ENCODE results near the gene CLDN14.

The CLDN14 gene, protein sequence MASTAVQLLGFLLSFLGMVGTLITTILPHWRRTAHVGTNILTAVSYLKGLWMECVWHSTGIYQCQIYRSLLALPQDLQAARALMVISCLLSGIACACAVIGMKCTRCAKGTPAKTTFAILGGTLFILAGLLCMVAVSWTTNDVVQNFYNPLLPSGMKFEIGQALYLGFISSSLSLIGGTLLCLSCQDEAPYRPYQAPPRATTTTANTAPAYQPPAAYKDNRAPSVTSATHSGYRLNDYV

DNA sequence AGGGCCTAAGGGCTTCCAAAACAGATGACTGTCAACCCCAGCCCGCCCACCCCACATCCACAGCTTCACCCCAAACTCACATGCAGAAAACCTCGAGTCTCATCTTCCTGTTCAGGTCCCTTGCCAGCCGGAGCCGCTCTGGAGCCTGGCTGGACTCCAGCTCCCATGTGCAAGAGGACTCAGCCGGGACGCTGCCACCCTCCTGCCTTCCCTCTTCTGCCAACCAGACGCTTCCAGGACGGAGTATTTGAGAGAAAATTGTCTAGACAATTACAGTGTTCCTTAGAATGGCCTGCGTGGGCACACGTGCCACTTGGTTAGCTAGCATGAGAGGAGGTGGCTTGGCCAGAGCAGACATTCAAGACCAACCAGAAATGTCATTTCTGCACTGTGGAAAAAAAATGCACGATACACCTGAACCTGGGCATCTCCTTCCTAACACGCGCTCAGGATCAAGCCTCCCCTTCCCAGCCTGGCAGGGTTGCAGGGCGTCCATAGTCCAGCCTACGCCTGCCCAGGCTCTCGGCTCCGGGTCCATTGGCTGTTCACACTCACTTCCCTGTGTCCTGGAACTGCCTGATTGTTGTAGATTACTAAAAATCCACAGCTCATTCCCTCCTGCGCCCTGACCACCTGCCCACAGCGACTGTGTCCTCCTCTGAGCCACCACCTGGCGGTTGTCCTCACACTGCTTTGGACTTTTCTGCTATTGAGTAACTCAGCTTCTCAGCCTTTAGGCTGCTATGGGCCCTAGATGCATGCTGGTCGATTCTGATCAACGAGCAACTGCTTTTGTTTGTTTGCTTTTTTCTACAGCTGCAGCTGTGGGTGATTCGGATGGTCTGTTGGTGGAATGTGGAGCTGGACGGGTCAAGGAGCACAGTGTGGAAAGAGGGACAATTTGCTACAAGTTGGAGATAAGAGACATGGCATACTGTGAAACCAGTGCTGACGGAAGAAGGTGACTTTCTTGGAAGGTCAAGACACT is at the start of gene CLDN14:
Gene CLDN14, minus strand, starts transcription at position 708 of the 988 bp plus-strand sequence. CDS start 18,427 bp downstream, outside the sequence.
- no peak for DNase-seq

DNA sequence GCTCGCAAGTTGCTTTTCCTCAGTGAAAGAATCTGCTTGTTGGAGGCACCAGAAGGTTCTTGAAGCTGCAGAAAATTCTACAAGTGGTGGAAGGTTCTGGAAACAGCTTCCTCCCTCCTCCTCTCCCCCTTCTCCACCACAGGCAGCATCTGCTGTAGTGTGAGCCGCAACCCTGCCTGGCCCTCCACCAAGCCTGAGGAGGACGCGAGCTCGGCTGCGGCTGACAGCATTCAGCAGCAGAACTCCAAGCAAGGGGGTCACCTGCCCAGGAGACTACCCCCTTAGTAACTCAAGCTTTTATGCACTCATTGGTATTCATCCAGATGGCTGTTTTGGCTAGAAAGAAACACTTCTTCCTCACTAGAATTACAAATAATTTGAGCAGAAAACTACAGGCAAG is 48.8 kb upstream of the CLDN14 start:
- DNase-seq = no peak

DNA sequence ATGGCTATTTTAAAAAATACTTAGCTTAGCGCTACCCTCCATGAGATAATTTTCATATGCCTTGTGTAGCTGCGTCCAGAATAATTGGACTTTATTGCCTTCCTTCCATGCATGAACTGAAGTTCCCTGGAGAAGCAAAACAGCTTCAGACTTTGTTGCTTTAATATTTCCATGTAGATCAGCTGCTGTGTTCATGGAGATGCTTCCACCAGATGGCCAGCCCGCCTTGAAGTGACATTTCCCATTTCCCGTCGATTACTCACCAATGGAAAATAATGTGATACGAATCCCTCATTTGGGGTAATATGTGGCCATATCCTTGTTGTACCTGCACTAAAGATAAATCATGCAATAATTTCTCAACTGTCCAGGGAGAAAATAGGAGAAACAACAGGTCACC is 47.4 kb upstream of the CLDN14 start:
- no peak for DNase-seq

DNA sequence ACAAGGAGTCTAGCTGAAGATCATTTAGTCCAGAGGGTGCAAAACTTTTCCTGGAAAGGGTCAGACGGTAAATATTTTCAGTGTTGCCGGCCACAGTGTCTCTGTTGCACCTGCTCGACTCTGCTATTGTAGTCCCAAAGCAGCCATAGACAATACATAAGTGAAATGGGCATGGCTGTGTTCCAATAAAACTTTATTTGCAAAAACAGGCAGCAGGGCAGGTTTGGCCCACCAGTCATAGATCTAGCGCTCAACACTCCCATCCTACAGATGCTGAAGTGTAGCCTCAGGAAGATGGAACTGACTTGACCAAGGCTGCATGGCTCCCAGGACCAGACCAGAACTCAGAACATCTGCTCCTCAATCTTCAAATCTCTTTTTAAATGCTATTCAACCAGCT is 46.2 kb upstream of the CLDN14 start:
- no peak for DNase-seq

DNA sequence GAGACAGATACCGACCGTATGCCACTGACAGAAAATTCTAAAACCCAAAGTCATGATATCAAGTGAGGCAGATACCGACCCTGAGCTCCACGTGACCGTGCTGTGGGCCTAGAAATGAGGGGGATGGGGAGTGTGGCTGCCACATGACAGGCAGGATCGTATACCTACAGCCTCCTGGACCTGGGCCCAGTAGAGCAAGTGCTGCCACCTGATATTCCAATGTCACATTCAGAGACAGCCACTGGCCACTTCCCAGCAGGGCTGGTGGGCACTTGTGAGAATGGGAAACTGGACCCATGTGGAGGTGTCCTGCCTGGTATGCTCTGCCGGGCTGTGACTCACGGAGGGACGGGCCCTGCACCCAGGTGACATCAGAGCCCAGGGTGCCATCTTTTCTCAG is 44.6 kb upstream of the CLDN14 start:
- no peak for DNase-seq

DNA sequence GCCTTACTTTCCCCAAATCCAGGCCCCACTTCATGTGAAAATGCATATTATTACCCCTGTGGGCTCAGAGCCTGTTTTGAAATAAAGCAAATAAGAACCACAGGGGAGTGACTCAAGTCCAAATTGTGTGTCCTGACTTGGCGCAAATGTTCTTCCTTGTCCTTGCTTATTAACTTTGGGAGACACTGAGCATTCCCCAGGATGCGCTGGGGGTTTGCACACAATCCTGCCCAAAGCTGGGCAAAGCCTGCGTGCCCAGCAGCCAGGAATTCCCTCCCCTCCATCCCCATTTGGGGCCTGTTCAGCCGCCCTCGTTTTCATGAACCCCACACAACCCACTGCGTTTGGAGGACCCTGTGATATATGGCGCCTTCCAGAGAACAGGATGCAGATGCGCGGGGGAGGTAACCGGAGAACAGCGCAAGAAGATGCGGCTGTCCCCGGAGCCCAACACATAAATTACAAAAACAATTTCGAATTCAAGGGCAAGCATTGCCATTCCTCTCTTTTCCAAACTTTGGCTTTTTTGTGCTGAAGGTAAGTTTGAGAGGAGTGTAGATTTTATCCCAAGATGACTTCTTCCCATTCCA is 42.4 kb upstream of the CLDN14 start:
- no peak for DNase-seq

DNA sequence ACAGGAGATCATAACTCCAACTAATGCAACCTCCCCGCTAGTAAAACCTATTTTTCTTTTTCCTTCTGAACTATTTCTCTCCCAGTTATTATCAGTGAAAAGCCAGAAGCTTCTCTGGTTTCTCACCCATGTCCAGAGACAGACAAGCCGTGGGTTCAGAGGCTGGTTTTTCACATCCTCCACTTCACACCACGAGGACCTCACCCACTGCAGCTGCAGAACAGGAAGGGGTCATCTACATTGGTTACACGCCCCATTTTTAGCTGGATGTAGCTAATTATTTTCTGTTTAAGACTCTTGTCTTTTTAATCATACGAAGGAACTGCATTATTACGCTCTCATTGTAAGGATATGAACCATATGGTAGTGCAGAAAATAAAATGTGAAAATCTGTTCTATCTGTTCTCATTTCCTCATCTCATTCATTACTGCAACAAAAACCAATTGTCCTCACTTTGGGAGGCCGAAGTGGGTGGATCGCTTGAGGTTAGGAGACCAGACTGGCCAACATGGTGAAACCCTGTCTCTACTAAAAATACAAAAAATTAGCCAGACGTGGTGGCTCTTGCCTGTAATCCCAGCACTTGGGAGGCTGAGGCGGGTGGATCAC is 39.1 kb upstream of the CLDN14 start:
- no peak for DNase-seq

DNA sequence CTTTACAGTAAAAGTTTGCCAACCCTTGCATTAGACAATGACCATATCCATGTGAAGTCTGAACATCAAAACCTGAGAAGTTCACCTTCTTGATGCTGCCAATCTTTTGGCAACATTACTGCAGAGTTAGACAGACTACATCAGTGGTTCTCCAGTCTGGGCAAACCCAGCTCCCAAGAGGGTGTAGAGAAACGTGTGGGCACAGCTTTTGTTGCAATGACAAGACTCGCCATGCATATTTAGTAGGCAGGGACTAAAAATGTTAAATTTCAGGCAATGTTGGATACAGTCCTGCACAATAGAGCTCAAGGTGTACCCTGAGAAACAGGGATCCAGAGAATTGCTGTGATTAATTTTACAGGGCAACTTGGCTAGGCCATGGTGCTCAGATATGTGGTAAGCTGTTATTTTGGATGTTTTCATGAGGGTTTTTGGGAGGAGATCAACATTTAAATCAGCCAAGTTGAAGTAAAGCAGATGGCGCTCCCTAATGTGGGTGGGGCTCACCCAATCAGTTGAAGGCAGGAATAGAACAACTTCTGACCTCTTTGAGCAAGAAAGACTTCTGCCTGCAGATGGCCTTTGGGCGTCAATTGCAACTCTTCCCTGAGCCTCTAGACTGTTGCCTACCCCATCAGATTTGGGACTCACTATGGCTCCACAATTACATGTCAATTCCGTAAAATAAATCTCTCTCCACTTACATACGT is 37.6 kb upstream of the CLDN14 start:
- no peak for DNase-seq

DNA sequence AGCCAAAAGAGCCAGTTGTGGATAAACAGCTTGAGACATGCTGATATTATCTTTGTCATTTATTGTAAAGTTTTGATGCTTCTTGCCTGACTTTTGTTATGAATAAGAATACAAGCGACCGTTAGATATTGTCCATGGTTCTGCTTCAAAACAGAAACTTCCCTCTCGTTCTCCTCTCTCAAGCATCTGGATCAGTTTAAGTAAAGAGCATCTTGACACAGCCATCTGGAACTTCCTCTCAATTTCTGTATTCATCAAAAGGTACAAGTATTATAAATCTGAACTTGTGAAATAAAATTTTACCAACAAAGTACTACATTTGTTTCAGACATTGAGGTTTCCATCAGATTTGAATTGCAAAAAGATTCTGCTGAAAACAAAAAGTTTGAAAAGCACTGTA is 36.4 kb upstream of the CLDN14 start:
- no peak for DNase-seq

DNA sequence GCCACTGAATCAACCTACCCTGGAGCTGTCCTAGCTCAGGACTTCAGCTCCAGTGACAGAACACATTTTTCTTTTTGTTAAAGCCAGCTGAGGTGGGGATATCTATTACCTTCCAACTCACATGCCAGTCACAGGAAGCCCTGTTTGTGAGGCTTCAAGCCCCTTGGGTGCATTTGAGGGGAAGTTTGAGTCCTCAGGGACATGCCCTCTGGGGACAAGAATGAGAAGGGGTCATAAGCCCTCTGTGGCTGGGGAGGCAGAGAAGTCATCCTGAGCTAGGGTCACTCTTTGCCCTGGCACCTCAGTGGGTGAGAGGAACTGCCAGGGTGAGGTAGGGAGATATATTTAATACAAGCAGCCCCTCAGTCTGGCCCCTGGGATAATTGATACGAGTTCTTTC is 33.5 kb upstream of the CLDN14 start:
- no peak for DNase-seq

DNA sequence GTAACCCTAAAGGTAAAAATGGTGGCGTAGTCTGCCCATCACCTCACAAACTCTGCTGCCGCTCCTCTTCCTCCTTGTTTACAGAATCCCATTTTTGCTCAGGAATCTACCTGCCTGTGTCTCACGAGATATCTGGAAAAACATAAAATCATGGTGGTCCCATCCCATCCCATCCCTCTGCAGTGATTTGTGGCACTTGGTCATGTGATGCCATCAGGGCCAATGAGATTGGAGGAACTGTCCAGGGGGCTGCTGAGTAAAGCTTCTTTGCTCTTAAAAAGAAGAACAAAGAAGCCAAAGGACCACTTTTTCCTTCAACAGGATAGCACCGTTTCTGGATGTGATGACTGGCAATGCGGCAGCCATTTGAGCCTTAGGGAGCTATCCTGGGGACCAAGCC is 33.0 kb upstream of the CLDN14 start:
- no peak for DNase-seq

DNA sequence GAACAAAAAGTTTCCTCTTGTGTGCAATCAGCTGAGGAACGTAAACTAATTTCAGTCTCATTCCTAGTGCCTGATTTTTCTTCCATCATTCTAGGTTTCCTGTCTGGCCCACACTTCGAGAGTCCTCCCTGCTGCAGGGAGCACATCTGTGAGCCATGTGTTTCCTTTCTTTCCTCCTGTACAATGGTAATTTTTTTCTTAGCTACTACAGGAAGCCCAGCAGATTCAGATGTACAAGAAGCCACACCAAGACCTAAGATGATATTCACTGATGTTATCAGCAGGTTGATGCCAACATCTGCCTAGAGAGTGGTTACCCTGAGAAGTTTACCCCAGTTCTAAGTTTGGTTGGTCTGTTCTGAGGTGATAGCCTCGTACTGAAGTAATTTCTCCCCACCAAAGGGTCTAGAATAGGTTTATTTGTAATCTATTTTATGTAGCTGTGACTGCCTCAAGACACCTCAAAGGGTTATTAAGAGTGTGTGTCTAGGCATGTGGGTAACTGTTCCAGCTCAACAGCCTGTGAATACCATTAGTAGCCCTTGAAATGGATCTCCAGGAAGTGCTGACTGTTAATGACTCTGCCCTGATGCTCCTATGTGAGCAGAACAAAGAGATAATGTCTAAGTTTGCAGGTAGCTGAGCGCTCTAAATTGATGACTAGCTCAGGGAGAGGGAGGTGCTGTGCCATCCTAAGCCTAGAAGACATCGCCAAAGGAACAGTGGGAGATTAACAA is 31.7 kb upstream of the CLDN14 start:
- no peak for DNase-seq

DNA sequence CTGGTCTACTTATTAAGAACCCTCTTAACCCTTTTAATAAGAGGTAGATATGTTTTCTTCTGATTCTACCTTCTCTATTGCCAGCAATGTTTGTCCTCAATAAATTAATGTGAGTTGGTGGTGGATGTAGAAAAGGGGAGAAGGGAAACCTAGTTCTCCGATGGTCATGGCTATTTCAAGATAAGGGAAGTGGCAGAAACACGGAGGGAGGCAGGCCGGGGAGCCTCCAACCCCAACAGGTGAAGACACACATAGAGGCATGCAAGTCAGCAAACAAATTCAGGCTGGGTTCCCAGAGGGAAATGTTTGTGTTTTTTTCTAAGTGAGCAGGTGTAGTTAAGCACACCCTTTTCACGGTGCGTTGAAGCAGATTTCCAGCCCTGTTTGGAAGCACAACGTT is 31.0 kb upstream of the CLDN14 start:
- DNase-seq = no peak

DNA sequence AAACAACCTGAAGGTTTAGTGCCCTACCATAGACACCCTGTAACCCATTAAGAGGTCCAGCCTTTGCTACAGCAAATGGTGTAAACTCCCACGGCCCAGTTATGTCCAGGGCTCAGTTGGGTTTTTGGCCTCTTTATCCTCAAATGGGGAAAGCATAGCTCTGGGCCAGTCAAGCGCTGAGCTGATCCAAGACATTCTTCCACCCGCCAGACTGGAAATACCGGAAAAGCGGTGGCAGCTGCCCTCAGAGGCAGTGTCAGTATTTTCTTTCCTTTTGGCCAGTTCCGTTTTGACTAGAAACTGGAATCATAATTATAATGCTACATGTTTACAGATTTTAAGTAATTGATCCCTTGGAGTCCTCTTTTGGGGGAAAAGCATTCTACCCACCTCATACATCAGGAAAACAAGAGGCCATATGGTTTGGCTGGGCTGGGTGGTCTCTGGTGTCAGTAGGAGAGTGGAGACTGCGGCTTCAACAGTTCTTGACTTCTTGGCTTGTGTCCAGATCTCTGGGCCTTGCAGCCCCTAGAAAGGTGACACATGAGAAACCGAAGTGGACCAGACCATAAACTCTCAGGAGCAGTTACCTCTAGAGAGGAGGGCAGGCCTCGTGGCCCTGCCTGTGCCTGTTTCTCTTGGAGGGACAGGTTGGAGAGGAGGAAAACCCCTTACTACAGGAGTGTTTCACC is 30.2 kb upstream of the CLDN14 start:
- DNase-seq = no peak

DNA sequence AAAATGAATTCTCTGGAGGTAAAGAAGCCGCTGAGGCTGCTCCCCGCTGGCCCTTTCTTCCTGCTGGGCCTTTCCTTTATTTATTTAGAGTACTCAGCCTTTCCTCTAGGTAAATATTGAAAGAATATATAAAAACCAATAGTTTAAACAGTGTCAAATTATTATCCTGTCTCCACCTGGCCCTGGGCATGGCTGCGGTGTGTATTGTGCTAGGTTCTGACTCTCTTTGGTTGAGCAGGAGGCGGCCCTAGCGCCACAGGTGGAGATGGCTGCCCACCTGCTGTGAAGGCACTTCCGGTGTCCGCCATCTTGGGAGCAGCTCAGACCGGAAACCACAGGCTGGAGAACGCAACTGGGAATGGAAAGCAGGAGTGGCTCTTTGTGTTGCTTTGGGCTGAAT is 29.0 kb upstream of the CLDN14 start:
- DNase-seq = no peak

DNA sequence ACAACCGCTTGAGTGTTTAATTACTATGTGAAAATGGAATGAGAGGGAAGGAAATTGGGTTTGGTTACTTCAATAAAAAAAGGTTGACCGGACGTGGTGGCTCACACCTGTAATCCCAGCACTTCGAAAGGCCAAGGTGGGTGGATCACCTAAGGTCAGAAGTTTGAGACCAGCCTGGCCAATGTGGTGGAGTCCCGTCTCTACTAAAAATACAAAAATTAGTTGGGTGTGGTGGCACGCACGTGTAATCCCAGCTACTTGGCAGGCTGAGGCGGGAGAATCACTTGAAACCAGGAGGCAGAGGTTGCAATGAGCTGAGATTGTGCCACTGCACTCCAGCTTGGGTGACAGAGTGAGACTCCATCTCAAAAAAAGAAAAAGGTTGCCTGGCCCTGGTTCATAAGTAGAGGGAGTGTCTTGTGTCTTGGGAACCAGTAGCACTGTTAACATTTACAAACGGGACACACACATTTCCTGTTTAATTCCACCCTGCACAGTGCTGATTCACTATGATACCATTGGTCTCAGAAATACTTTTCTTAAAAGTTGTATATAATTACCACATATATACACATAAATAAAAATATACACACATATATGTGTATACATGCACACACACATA is 27.6 kb upstream of the CLDN14 start:
- DNase-seq = no peak

DNA sequence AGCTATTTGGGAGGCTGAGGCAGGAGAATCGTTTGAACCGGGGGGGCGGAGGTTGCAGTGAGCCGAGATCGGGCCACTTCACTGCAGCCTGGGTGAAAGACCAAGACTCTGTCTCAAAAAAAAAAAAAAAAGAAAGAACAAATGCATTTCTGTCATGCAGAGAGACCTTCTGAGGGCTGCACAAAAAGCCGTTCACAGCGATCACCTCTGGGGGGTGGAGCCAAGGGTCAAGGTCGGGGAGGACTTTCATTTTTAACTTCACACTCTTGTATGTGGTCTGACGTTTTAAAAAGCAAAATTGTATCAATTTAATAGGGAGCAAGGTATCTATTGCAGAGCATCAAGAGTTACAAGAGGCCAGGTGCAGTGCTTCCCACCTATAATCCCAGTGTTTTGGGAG is 26.6 kb upstream of the CLDN14 start:
- no peak for DNase-seq

DNA sequence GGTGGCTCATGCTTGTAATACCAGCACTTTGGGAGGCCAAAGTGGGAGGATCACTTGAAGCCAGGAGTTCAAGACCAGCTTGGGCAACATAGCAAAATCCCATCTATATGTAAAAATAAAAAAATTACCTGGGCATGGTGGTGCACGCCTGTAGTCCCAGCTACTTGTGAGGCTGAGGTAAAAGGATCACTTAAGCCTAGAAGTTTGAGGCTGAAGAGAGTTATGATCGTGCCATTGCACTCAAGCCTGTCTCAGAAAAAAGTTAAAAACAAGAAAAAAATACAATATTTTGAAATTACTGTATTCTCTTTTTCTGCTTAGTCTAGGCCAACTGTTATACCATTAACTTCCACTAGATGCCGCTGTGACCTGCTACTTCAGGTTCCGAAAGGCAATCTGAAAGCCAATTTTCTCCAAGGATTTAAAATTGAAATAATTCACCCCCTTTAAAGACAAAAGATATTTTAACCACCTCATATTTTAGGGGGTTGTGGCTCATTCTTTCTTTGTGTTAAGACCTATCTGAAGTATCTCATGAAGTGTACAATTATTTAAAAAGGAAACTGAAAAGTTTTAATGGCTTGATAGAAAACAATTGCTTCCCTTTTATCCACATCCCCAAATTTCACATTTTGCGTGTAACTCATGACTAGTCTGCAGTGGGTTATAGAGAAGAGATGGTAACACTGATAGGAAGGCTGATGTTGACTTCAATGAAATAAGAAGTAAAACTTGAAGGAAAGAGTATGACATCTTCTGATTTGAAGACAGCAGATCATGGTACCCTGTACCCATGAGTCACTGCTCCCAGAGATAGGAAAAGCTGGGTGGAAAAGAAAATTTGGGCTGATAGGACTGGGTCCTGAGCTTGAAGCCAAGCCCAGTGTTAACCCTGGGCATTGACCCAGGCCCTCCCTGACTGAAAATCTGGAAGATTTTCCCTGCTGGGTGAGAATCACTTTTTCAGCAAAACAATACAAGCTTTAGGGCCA is 24.4 kb upstream of the CLDN14 start:
- peak; percentile 55 for DNase-seq

DNA sequence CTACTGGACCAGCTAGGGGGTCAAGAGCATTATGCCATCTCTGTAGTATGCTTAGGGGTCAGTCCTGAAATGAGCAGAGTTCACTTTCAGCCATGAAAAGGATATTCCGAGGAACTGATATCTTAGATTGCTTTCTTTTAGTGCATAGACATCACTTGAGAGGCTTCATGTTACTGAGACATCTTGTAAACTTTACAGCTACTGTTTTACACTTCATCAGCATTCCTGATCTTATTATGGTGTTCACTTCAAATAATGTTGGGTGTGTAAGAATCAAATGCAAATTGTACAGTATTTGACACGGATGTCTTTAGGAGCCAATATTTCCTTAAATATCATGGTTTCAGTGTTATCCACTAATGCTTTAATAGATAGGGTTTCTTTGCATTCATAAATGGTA is 22.4 kb upstream of the CLDN14 start:
- DNase-seq = no peak

DNA sequence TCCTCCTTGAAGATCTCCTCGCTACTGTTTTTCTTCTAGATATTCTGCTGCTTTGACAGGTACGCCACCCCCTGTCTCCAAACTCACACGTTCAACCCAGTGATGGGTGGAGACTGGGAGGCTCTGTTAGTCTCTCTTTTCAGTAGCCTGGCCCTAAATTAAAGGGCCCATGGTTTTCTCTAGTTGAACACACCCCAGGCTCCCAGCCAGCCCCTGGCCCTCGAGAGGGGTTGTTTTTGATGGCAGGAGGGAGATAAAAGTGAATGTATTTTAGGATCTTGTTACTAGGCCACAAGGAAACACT is 21.6 kb upstream of the CLDN14 start:
- DNase-seq = no peak
